ENCODE results near the gene ZNF691.
"Not testable (repeated sequence)": the region's sequence is repeated elsewhere in the genome, so short reads cannot be mapped to it uniquely, and the experiment has no call there.

Gene ZNF691

DNA sequence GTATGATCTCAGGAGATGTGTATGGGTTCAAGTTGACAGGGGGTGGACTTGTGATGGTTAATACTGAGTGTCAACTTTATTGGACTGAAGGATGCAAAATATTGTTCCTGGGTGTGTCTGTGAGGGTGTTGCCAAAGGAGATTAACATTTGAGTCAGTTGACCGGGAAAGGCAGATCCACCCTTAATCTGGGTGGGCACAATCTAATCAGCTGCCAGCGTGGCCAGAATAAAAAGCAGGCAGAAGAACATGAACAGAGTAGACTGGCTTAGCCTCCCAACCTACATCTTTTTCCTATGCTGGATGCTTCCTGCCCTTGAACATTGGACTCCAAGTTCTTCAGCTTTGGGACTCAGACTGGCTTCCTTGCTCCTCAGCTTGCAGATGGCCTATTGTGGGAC, 23.3 kb downstream of the ZNF691 start:
- H3K36me3 ChIP-seq (ENCODE audit: insufficient read depth, low read depth, low read length); H3K4me3 ChIP-seq (ENCODE audit: low read length); H3K9ac ChIP-seq (ENCODE audit: low read depth, low read length); H3K27ac ChIP-seq (ENCODE audit: low read length); H3K4me1 ChIP-seq (ENCODE audit: insufficient read depth, low read length); H3K27me3 ChIP-seq (ENCODE audit: insufficient read depth, low read length); H3K9me3 ChIP-seq (ENCODE audit: insufficient read depth, low read depth, low read length): not testable (repeated sequence)

DNA sequence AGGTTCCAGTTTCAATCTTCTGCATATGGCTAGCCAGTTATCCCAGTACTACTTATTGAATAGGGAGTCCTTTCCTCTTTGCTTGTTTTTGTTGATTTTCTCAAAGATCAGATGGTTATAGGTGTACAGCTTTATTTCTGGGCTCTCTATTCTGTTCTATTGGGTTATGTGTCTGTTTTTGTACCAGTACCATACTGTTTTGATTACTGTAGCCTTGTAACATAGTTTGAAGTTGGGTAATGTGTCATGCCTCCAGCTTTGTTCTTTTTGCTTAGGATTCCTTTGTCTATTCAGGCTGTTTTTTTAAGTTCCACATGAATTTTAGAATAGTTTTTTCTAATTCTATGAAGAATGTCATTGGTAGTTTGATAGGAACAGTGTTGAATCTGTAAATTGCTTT, 26.7 kb downstream of the ZNF691 start:
- not testable (repeated sequence) for H3K36me3 ChIP-seq (ENCODE audit: insufficient read depth, low read depth, low read length); H3K4me1 ChIP-seq (ENCODE audit: insufficient read depth, low read length); H3K27me3 ChIP-seq (ENCODE audit: insufficient read depth, low read length); H3K27ac ChIP-seq (ENCODE audit: low read length); H3K9me3 ChIP-seq (ENCODE audit: insufficient read depth, low read depth, low read length); H3K4me3 ChIP-seq (ENCODE audit: low read length); H3K9ac ChIP-seq (ENCODE audit: low read depth, low read length)

DNA sequence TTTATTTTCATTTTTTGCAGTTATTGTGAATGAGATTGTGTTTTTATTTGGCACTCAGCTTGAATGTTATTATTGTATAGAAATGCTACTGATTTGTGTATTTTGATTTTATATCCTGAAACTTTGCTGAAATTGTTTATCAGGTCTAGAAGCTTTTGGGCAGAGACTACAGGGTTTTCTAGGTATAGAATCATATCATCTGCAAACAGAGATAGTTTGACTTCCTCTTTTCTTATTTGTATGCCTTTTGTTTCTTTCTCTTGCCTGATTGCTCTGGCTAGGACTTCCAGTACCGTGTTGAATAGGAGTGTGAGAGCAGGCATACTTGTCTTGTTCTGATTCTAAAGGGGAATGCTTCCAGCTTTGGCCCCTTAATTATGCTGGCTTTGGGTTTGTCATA, 27.3 kb downstream of the ZNF691 start:
- Histone ChIP-seq H3K4me3 (ENCODE audit: low read length) (no peak overlapping the region), H3K9ac (ENCODE audit: low read depth, low read length) (no peak overlapping the region), H3K4me1 (ENCODE audit: insufficient read depth, low read length) (no peaks in the 10 kb centered on the region), H3K27ac (ENCODE audit: low read length) (no peak overlapping the region), H3K9me3 (ENCODE audit: insufficient read depth, low read depth, low read length) (peaks cover 4% of the 10 kb centered on the region; the same call in 1 of the 2 replicates), H3K36me3 (ENCODE audit: insufficient read depth, low read depth, low read length) (no peaks in the 10 kb centered on the region), H3K27me3 (ENCODE audit: insufficient read depth, low read length) (no peaks in the 10 kb centered on the region; the same call in 1 of the 2 replicates)

DNA sequence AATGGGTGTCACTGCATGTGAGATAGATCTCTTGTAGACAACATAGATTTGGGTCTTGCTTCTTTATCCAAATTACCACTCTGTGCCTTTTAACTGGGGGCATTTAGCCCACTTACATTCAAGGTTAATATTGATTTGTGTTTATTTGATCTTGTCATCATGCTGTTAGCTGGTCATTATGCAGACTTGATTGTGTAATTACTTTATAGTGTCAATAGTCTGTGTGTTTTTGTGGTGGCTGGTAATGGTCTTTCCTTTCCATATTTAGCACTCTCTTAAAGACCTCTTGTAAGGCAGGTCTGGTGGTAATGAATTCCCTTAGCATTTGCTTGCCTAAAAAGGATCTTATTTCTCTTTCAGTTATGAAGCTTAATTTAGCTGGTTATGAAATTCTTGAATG, 29.6 kb downstream of the ZNF691 start:
- H3K36me3 ChIP-seq (ENCODE audit: insufficient read depth, low read depth, low read length): no peaks in the 10 kb centered on the region
- H3K4me3 ChIP-seq (ENCODE audit: low read length): no peak overlapping the region
- H3K4me1 ChIP-seq (ENCODE audit: insufficient read depth, low read length): no peaks in the 10 kb centered on the region
- no peaks in the 10 kb centered on the region for H3K27me3 ChIP-seq (ENCODE audit: insufficient read depth, low read length)
- peaks cover 4% of the 10 kb centered on the region; the same call in 1 of the 2 replicates for H3K9me3 ChIP-seq (ENCODE audit: insufficient read depth, low read depth, low read length)
- H3K27ac ChIP-seq (ENCODE audit: low read length): no peak overlapping the region
- no peak overlapping the region for H3K9ac ChIP-seq (ENCODE audit: low read depth, low read length)

DNA sequence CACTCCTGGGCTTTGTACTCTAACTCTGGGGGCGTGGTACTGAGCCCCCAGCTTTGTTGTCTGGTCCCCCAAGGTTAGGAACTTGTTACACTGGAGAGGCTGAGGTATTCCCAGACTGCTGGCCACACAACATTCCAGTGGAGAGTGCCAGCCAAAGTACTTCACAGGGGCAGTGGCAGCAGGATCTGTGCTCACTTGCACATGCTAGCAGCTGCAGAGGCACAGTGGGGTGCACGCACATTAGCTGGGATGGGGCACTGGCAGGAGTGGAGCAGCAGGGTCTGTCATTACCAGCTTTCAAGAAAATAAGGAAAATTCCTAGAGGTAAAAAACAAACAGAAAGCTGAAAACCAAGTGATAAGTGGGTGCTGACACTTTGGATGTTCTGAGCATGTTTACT, 31.0 kb downstream of the ZNF691 start:
- H3K9ac ChIP-seq (ENCODE audit: low read depth, low read length): no peak overlapping the region
- no peaks in the 10 kb centered on the region for H3K27me3 ChIP-seq (ENCODE audit: insufficient read depth, low read length)
- no peaks in the 10 kb centered on the region for H3K36me3 ChIP-seq (ENCODE audit: insufficient read depth, low read depth, low read length)
- H3K4me3 ChIP-seq (ENCODE audit: low read length): no peak overlapping the region
- H3K27ac ChIP-seq (ENCODE audit: low read length): no peak overlapping the region
- no peaks in the 10 kb centered on the region for H3K4me1 ChIP-seq (ENCODE audit: insufficient read depth, low read length)
- H3K9me3 ChIP-seq (ENCODE audit: insufficient read depth, low read depth, low read length): peaks cover 4% of the 10 kb centered on the region; the same call in 1 of the 2 replicates

DNA sequence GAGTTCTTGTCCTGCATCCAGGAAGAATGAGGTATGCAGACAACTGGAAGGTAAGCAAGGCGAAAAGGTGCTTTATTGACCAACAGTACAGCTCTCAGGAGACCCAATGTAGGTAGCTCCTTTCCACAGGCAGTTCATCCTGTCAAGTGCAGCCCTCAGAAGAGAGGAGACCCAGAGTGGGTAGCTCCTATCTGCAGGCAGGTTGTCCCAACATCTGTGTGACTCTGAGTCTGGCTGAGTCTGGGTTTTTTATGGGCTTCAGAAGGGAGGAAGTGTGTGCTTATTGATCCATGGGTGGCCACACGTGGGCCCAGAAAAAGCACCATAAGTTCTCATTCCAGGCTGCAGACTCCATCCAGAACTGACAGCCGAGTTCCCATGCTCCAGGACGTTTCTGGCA, 34.0 kb downstream of the ZNF691 start:
- Histone ChIP-seq H3K27ac (ENCODE audit: low read length) (no peak overlapping the region), H3K36me3 (ENCODE audit: insufficient read depth, low read depth, low read length) (no peaks in the 10 kb centered on the region), H3K4me3 (ENCODE audit: low read length) (no peak overlapping the region), H3K4me1 (ENCODE audit: insufficient read depth, low read length) (no peaks in the 10 kb centered on the region), H3K9ac (ENCODE audit: low read depth, low read length) (no peak overlapping the region), H3K27me3 (ENCODE audit: insufficient read depth, low read length) (no peaks in the 10 kb centered on the region), H3K9me3 (ENCODE audit: insufficient read depth, low read depth, low read length) (no peaks in the 10 kb centered on the region)

DNA sequence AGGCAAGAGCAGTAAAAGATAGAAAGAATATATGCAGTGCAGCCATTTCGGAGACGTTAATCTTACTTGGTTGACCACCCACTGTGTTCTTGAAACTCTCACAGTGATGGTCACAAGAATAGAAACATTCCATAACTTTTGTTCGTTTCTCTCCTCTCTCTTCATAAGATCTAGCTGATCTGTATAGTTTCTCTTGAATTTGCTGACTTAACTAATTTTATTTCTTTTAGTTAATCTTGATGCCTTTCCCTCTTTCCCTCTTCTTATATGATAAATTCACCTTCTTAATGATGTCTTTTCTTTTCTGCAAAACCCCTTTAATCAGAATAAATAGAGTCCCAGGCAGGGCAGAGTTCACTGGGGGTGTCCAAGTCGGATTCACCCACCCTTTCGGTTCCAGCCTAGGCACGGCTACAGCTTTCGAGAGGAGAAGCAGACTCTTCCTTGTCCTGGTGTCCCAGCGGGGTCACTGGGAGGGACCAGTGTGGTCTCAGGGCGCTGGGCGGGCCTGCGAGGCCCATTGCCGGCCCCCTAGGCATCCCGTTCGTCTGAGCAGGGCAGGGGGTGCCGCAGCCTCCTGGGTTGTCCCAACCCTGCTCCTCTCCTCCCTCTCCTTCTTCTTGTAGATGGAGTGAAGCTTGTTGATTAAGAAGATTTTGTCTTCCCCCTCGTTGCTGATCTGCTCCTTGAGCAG, 39.8 kb downstream of the ZNF691 start:
- H3K4me1 ChIP-seq (ENCODE audit: insufficient read depth, low read length): no peaks in the 10 kb centered on the region
- no peaks in the 10 kb centered on the region for H3K27me3 ChIP-seq (ENCODE audit: insufficient read depth, low read length)
- H3K4me3 ChIP-seq (ENCODE audit: low read length): no peak overlapping the region
- no peak overlapping the region for H3K27ac ChIP-seq (ENCODE audit: low read length)
- no peak overlapping the region for H3K9ac ChIP-seq (ENCODE audit: low read depth, low read length)
- no peaks in the 10 kb centered on the region for H3K9me3 ChIP-seq (ENCODE audit: insufficient read depth, low read depth, low read length)
- H3K36me3 ChIP-seq (ENCODE audit: insufficient read depth, low read depth, low read length): no peaks in the 10 kb centered on the region

DNA sequence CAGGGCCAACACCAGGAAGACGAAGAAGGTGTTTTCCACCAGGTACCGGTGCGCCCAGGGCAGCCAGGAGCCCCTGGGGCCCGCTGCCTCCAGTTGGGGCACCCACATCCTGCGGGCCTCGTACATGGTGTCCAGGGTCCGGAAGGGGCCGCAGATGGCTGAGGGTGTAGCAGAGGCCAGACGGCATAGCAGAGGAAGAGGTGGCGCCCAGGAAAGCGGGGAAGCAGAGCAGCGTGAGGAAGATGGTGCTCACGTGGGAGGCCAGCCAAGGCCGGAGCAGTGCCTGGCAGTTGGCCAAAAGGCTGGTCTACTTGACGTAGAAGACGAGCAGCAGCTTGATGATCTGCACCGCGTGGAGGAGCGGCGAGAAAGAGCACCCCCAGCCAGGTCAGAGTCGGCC, 40.4 kb downstream of the ZNF691 start:
- Histone ChIP-seq H3K9ac (ENCODE audit: low read depth, low read length) (no peak overlapping the region), H3K27ac (ENCODE audit: low read length) (no peak overlapping the region), H3K36me3 (ENCODE audit: insufficient read depth, low read depth, low read length) (no peaks in the 10 kb centered on the region), H3K4me1 (ENCODE audit: insufficient read depth, low read length) (no peaks in the 10 kb centered on the region), H3K9me3 (ENCODE audit: insufficient read depth, low read depth, low read length) (no peaks in the 10 kb centered on the region), H3K27me3 (ENCODE audit: insufficient read depth, low read length) (no peaks in the 10 kb centered on the region), H3K4me3 (ENCODE audit: low read length) (no peak overlapping the region)

DNA sequence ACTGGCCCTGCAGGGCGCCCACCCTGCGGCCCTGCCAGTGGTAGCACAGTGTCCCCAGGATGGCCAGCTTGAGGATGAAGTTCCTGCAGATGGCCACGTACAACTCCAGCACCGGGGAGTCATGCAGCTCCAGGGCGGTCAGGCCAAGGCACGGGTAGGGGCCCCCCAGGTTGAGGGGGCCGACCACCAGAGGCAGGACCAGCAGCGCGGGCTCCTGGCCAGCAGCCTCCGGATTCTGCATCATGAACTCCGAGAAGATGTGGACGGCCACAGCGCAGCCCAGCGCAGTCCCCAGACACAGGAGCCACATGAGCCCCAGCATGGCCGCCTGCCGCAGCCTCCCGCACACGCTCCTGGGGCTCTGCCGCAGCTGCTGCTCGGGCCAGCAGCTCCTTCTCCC, 41.0 kb downstream of the ZNF691 start:
- Histone ChIP-seq H3K4me3 (ENCODE audit: low read length) (no peak overlapping the region), H3K4me1 (ENCODE audit: insufficient read depth, low read length) (no peaks in the 10 kb centered on the region), H3K27me3 (ENCODE audit: insufficient read depth, low read length) (no peaks in the 10 kb centered on the region), H3K9me3 (ENCODE audit: insufficient read depth, low read depth, low read length) (no peaks in the 10 kb centered on the region), H3K36me3 (ENCODE audit: insufficient read depth, low read depth, low read length) (no peaks in the 10 kb centered on the region), H3K9ac (ENCODE audit: low read depth, low read length) (no peak overlapping the region), H3K27ac (ENCODE audit: low read length) (no peak overlapping the region)

DNA sequence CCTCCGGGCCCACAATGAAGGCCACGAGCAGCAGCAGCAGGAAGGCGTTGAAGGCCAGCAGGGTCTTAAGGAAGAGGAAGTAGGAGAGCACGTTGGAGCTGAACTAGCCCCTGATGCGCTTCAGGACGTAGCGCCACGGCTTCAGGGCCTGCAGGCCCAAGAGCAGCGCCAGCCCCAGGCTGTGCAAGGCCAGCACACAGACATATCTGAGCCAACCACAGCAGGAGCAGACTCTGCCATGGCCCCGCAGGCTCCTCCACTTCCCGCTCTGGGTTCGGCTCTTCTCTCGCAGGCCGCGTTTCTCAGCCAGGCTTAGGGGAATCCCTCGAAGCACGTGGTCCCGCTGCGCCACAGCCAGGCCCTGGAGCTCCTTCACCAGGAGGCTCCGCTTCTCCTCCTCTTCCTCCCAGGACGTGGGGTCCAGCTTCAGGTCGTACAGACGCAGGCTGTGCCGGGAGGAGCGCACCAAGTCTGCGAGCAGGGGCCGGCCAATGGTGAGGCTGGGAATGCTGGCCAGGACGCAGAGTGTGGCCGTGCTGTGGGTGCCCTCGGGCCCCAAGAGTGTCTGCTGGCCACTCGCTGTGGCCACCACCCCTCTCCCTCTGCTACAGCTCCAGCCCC, 41.7 kb downstream of the ZNF691 start:
- Histone ChIP-seq H3K27ac (ENCODE audit: low read length) (no peak overlapping the region), H3K27me3 (ENCODE audit: insufficient read depth, low read length) (no peaks in the 10 kb centered on the region), H3K9ac (ENCODE audit: low read depth, low read length) (no peak overlapping the region), H3K36me3 (ENCODE audit: insufficient read depth, low read depth, low read length) (no peaks in the 10 kb centered on the region), H3K4me3 (ENCODE audit: low read length) (no peak overlapping the region), H3K9me3 (ENCODE audit: insufficient read depth, low read depth, low read length) (no peaks in the 10 kb centered on the region), H3K4me1 (ENCODE audit: insufficient read depth, low read length) (no peaks in the 10 kb centered on the region)

DNA sequence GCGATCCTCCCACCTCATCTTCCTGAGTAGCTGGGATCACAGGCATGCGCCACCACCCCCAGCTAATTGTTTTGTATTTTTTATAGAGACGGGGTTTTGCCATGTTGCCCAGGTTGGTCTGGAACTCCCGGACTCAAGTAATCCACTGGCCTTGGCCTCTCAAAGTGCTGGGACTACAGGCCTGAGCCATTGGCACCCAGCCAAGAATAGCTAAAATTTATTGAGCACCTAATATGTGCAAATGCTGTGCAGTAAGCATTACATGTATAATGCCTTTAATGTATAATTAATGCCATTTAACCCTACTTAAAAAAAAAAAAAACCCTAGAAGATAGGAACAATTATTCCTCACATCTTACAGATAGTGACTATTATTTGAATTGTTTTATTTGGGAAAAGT, 42.9 kb downstream of the ZNF691 start:
- no peak overlapping the region for H3K4me3 ChIP-seq (ENCODE audit: low read length)
- no peak overlapping the region for H3K9ac ChIP-seq (ENCODE audit: low read depth, low read length)
- H3K36me3 ChIP-seq (ENCODE audit: insufficient read depth, low read depth, low read length): no peaks in the 10 kb centered on the region
- H3K4me1 ChIP-seq (ENCODE audit: insufficient read depth, low read length): no peaks in the 10 kb centered on the region
- H3K27me3 ChIP-seq (ENCODE audit: insufficient read depth, low read length): no peaks in the 10 kb centered on the region
- H3K9me3 ChIP-seq (ENCODE audit: insufficient read depth, low read depth, low read length): no peaks in the 10 kb centered on the region
- H3K27ac ChIP-seq (ENCODE audit: low read length): no peak overlapping the region

DNA sequence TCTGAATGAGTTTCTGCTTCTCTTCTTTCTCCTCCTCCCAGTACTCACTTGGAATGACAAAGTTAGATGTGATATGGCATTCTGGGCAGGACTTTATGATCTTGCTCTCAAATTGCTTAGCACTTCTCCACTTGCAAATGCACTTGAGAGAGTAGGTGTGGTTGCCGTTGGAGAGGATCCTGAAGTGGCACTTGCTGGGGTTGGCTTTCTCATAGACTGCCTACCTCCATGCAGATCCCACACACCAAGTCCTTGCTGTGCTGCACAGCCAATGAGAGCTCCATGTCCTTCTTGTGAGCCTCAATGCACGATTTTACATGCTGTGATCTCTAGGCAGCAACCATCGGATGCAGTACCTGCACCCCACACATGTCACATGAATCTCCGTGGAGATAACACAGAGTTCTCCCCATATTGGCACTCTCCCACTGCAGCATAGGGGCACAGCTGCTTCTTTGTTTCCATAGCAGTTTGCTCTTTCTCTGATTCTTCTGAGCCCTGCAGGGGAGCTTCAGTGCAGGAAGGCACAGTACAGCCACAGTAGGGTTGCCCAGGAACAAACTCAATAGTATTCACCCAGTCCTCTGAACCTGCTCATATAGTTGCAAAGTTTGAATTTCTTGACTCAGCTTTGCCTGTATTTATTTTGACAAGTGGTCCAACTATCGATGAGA, 45.2 kb downstream of the ZNF691 start:
- Histone ChIP-seq H3K9me3 (ENCODE audit: insufficient read depth, low read depth, low read length) (no peaks in the 10 kb centered on the region), H3K36me3 (ENCODE audit: insufficient read depth, low read depth, low read length) (no peaks in the 10 kb centered on the region), H3K27ac (ENCODE audit: low read length) (no peak overlapping the region), H3K4me3 (ENCODE audit: low read length) (no peak overlapping the region), H3K9ac (ENCODE audit: low read depth, low read length) (no peak overlapping the region), H3K4me1 (ENCODE audit: insufficient read depth, low read length) (no peaks in the 10 kb centered on the region), H3K27me3 (ENCODE audit: insufficient read depth, low read length) (no peaks in the 10 kb centered on the region)

Data from iPS-20b (cell line).